Epithelial cell of umbilical artery (primary cell): ENCODE measurements around the gene LTA. TPM values are rescaled to one million over a fixed set of nuclear protein-coding genes. Genes with fewer than 3 reads are reported as not detected.

ENCODE experiments used
- total RNA-seq: library from RNA; depleted of rRNA; stranded (reverse); fragments of >200 nt; gene quantifications from 2 replicates; pipeline ENCODE4 v1.2.3, GENCODE V29; 2014

LTA gene, protein sequence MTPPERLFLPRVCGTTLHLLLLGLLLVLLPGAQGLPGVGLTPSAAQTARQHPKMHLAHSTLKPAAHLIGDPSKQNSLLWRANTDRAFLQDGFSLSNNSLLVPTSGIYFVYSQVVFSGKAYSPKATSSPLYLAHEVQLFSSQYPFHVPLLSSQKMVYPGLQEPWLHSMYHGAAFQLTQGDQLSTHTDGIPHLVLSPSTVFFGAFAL
- total RNA-seq = not detected in 2 replicates

DNA sequence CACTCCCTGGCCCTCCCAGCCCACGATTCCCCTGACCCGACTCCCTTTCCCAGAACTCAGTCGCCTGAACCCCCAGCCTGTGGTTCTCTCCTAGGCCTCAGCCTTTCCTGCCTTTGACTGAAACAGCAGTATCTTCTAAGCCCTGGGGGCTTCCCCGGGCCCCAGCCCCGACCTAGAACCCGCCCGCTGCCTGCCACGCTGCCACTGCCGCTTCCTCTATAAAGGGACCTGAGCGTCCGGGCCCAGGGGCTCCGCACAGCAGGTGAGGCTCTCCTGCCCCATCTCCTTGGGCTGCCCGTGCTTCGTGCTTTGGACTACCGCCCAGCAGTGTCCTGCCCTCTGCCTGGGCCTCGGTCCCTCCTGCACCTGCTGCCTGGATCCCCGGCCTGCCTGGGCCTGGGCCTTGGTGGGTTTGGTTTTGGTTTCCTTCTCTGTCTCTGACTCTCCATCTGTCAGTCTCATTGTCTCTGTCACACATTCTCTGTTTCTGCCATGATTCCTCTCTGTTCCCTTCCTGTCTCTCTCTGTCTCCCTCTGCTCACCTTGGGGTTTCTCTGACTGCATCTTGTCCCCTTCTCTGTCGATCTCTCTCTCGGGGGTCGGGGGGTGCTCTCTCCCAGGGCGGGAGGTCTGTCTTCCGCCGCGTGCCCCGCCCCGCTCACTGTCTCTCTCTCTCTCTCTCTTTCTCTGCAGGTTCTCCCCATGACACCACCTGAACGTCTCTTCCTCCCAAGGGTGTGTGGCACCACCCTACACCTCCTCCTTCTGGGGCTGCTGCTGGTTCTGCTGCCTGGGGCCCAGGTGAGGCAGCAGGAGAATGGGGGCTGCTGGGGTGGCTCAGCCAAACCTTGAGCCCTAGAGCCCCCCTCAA is at the start of gene LTA:
Gene LTA, plus strand, starts transcription at position 249 of the 871 bp plus-strand sequence. Its CDS starts 454 bp downstream, at position 703.

DNA sequence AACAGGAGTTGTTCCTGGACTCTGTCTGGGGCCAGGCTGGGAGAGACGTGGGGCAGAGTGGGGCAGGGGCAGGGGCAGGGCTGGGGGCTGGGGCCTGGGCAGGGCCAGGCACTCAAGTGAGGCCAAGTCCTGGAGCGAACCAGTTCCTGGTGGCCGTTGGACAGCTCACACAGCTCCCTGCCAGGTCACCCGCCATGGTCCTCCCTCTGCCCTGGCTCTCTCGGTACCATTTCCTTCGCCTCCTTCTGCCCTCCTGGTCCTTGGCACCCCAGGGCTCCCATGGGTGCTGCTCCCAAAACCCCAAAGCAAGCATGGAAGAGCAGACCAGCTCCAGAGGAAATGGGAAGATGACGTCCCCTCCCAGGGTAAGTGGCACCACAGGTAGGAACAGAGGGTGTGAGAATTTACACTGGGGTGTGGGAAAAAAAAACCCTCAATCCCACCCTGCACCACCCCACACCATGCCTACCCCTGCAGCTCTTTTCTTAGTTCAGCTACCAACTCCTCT is 43.2 kb upstream of the LTA start, which contains the start of gene MCCD1:
Gene MCCD1, plus strand, starts transcription at position 142 of the 508 bp plus-strand sequence. Its CDS starts 53 bp downstream, at position 195.

DNA sequence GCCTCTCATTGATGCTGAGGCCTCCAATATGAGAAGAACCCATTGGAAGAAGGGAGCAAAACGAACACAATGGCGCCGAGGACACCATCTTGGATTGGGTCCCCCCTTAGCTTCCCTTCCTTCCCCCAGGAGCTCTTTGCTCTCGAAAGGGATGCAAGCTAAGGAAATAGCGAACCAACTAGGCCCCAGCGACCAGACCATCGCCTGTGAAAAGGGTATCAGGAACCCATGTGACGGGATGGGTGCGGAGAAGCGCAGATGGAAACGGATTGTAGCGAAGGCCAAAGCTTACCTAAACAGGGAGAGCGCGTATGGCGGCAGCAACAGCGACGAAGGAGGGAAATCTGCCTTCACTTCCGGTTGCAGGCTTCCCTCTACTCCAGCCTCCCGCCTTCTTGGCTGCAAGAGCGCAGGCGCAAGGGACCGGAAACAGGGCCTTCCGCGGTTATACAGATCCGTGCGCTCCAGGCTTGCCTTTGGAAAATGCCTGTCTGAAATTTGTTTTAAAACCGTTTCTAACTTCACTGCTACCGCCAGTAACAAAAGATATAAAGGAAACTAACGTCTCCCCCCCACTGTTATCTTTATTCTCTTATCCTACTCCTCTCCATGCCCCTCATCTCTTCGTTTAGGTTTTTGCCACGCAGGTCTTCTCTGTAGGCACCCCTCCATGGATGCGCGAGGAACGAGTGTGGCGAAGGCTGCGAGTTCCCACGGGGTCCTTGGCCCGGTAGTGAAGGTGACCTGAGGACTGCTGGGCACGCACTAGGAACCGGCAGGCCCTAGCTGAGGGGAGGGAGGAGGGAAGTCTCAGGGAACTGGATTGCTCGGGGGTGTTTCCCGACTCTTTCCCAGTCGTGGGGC is 30.2 kb upstream of the LTA start, which contains the start of gene DDX39B:
Gene DDX39B, minus strand, starts transcription at position 346 of the 864 bp plus-strand sequence. CDS start 1,471 bp downstream, outside the sequence.

DNA sequence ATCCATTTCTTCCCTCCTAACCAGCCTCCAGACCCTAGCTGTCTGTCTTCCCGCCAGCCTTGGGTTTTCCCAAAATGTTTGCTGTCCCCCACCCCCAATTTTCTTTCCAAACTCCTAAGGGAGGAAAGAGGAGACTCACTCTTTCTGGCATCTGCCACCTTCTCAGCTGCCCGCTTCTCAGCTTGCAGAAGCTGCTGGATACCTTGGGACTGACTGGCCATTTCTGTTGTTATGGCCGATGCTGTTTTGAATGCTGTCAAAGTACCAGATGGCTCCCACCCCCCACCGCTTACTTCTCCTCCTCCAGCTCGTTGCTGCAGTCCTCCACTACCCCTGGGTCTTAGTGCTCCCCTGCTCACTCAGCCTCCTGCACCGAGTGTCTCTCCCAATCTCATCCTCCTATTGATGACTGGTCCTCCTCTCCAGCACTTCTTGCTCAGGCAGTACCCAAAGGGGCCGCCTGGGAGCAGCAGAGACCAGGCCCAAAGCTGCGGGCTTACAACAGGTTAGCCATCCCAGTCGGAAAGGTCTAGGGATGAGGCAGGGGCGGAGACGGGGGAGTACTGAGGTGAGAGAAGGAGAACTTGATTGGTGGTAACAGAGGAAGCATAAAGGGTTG is 25.6 kb upstream of the LTA start, which contains the start of gene ATP6V1G2:
Gene ATP6V1G2, minus strand, starts transcription at position 270 of the 619 bp plus-strand sequence. Its CDS starts 49 bp downstream, at position 221.

DNA sequence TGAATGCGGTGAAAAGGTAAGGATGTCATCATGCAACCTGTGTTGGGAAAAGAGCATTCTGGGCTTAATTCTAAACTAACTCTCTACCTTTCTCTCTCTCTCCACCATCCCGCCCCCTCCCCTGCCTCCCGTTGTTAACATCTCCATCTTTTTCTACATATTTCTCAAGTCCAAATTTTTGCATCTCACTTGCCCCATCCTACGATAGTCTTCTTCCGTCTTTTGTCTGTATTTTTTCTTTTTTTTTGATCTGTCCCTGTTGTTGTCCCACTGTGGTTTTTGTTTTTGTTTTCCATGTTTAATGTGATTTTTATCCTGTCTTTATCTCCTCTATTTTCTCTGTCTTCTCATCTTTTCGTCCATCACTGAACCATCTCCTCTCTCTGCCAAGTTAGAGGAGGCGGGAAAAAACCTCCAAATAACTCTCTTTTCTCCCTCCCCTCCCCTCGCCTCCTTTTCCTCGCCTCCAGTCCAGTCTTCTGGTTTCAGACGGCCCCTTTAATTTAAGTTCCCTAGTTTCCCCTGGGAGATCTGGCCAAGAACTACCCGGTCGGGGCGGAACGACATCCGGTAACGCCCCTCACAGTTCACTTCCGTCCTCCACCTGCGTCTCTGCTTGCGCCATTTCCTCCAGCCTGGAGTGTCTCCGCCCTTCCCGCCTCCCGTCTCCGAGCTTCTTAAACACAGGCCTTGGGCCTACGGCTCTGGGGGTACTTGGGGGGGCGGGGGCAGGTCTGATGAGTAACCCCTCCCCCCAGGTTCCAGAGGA is 24.9 kb upstream of the LTA start, which contains the start of gene NFKBIL1:
Gene NFKBIL1, plus strand, starts transcription at position 651 of the 769 bp plus-strand sequence. Its CDS starts 87 bp downstream, at position 738.

DNA sequence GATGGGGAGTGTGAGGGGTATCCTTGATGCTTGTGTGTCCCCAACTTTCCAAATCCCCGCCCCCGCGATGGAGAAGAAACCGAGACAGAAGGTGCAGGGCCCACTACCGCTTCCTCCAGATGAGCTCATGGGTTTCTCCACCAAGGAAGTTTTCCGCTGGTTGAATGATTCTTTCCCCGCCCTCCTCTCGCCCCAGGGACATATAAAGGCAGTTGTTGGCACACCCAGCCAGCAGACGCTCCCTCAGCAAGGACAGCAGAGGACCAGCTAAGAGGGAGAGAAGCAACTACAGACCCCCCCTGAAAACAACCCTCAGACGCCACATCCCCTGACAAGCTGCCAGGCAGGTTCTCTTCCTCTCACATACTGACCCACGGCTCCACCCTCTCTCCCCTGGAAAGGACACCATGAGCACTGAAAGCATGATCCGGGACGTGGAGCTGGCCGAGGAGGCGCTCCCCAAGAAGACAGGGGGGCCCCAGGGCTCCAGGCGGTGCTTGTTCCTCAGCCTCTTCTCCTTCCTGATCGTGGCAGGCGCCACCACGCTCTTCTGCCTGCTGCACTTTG is 3.3 kb downstream of the LTA start, which contains the start of gene TNF:
Gene TNF, plus strand, starts transcription at position 231 of the 567 bp plus-strand sequence. Its CDS starts 177 bp downstream, at position 408.

DNA sequence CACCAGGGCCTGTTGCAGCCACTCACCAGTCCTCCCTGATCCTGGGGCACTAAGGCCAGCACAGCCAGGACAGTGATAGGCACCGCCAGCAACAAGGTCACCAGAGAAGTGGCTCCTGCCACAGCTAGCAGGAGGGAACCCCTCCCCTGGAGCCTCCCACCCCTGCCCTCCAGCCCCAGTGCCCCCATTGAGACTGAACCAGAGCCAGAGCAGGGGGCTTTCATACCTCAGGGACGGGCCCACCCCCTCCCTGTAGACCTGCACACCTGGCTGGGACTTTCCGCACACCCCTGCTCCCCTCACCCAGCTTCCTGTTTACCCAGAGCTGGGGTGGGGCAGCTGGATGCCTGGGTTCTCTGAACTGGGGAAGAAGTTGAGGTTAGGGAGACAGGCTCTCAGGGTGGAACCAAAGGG is 10.1 kb downstream of the LTA start, which contains the start of gene LTB:
Gene LTB, minus strand, starts transcription at position 195 of the 414 bp plus-strand sequence. Its CDS starts 7 bp downstream, at position 188.

DNA sequence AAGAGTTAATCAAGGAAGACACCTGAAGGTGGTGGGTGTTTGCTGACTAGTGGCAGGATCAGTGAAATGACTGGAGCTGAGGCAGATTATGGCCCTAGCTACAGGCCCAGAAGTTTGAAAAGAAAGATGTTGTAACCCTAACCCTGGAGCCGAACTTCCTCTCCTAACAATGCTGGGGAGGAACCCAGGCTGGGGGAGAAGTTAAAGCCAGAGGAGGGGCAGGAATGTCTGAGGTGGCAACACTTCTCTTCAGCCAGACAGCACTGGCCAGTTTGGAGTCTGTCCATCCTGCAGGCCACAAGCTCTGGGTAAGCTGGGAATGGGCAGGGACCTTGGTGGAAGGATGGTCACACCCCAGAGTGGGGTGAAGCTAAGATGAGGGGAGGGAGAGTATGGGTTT is 13.9 kb downstream of the LTA start, which contains the start of gene LST1:
Gene LST1, plus strand, starts transcription at position 270 of the 400 bp plus-strand sequence. CDS start 1,023 bp downstream, outside the sequence.

DNA sequence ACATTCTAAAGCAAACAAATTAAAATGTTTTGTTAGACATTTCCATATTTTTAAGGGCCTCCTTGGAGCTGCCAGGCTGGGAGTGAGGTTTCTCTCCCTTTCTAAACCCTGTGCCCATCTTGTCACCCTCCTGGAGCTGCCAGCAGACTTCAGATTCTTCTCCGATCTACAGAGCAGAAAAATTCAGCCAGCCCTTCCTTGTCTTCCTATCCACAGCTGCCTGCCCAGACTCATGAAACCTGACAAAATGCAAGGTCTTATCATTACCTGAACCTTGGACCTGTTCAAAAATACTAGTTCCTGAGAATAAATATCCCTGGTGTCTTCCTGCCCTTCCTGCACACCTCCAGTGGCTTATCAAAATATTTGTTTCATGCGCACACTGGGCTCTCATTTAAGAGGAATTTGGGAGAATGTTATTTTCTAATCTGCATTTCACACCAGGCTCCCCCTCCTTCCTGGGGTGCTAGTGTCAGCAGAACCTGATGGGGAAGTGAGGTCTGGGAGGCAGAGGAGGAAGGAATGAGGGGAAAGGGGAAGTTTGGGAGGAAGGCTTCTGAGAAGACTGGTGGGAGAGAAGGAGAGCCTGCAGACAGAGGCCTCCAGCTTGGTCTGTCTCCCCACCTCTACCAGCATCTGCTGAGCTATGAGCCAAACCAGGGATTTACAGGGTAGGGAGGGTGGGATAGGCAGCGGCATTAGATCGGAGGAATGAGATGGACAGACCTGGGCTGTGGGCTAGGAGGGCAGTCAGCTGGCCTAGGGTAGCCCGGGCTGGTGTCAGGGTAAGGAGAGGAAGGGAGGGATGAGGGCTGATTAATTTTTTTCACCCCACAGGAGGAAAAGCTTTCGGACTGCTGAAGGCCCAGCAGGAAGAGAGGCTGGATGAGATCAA is 42.8 kb downstream of the LTA start, which contains the start of gene AIF1:
Gene AIF1, plus strand, starts transcription at position 551 of the 895 bp plus-strand sequence. Its CDS starts 96 bp downstream, at position 647.

DNA sequence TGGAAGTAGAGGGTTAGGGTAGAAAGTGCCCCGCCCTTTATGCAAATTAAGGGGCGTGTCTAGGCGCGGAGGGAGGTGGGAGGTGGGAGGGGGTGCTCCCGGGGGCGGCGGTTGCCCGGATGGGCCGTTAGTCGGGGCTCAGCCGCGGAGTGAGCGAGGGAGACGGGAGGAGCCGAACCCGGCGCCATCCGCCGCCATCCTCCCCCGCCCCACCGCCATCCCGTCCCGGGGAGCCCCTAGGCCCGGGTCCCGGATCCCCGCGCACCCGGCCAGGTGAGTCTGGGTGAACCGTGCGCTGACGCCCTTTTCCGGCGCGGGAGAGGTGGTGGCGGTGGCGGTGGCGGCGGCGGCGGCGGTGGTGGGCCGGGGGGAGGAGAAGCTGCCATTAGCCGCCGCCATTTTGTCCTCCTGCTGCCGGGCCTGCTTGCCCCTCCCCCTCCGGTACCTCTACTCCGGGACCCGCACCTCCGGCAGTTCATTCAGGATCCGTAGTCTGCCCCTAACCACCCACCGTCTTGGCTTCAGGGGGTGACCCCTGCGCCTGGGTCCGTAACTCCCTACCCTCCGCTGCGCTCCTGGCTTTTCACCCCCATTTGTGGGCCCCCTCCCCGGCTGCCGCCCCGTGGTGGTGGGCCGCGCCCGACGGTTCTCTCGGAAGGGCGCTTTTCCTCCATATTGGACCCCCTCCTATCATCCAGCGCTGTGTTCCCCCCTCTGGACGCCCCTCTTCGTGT is 48.7 kb downstream of the LTA start, which contains the start of gene PRRC2A:
Gene PRRC2A, plus strand, starts transcription at position 130 of the 734 bp plus-strand sequence. CDS start 2,075 bp downstream, outside the sequence.

Other genes with a start within 250 kb of the LTA start
- 42.2 and 164 TPM in 2 replicates for gene HLA-B, start 215.1 kb upstream of the LTA start, total RNA-seq
- 37.1 and 59.1 TPM in 2 replicates for gene MICA, start 168.7 kb upstream of the LTA start, total RNA-seq
- 23.4 and 50.3 TPM in 2 replicates for gene MICB, start 74.1 kb upstream of the LTA start, total RNA-seq
- not detected in 2 replicates for gene MCCD1, start 43.3 kb upstream of the LTA start, total RNA-seq
- gene DDX39B, start 30.3 kb upstream of the LTA start, total RNA-seq = 354 and 456 TPM in 2 replicates
- gene ATP6V1G2, start 25.7 kb upstream of the LTA start, total RNA-seq = 0.97 and 2.0 TPM in 2 replicates
- gene NFKBIL1, start 24.7 kb upstream of the LTA start, total RNA-seq = 25.3 and 26.9 TPM in 2 replicates
- gene TNF, start 3.3 kb downstream of the LTA start, total RNA-seq = under 0.01 TPM in 1 of 2 replicates, not detected in the other
- 3.2 and 6.7 TPM in 2 replicates for gene LTB, start 10.1 kb downstream of the LTA start, total RNA-seq
- 0.32 TPM in 1 of 2 replicates, not detected in the other for gene LST1, start 14.0 kb downstream of the LTA start, total RNA-seq
- gene NCR3, start 20.7 kb downstream of the LTA start, total RNA-seq = not detected in 2 replicates
- gene AIF1, start 42.9 kb downstream of the LTA start, total RNA-seq = not detected in 2 replicates
- 22.2 and 24.0 TPM in 2 replicates for gene PRRC2A, start 48.4 kb downstream of the LTA start, total RNA-seq
- 90.4 and 110 TPM in 2 replicates for gene BAG6, start 80.4 kb downstream of the LTA start, total RNA-seq
- 0.30 TPM in 1 of 2 replicates, not detected in the other for gene APOM, start 83.6 kb downstream of the LTA start, total RNA-seq
- gene C6orf47, start 88.5 kb downstream of the LTA start, total RNA-seq = 18.8 and 21.1 TPM in 2 replicates
- 10.2 and 10.7 TPM in 2 replicates for gene GPANK1, start 92.7 kb downstream of the LTA start, total RNA-seq
- gene CSNK2B, start 93.8 kb downstream of the LTA start, total RNA-seq = 84.3 and 95.2 TPM in 2 replicates
- 0.97 and 1.7 TPM in 2 replicates for gene LY6G5B, start 97.7 kb downstream of the LTA start, total RNA-seq
- under 0.01 and 2.7 TPM in 2 replicates for gene LY6G5C, start 108.8 kb downstream of the LTA start, total RNA-seq
- 41.3 and 51.1 TPM in 2 replicates for gene ABHD16A, start 131.0 kb downstream of the LTA start, total RNA-seq
- gene LY6G6F, start 134.6 kb downstream of the LTA start, total RNA-seq = not detected in 2 replicates
- not detected in 2 replicates for gene LY6G6D, start 143.1 kb downstream of the LTA start, total RNA-seq
- gene LY6G6C, start 149.5 kb downstream of the LTA start, total RNA-seq = not detected in 2 replicates
- not detected in 2 replicates for gene MPIG6B, start 151.1 kb downstream of the LTA start, total RNA-seq
- gene DDAH2, start 157.0 kb downstream of the LTA start, total RNA-seq = 68.5 and 79.6 TPM in 2 replicates
- 865 and 1,138 TPM in 2 replicates for gene CLIC1, start 164.2 kb downstream of the LTA start, total RNA-seq
- 7.1 and 7.9 TPM in 2 replicates for gene MSH5, start 167.7 kb downstream of the LTA start, total RNA-seq
- gene SAPCD1, start 190.4 kb downstream of the LTA start, total RNA-seq = 0.65 TPM in 1 of 2 replicates, not detected in the other
- gene VWA7, start 205.0 kb downstream of the LTA start, total RNA-seq = not detected in 2 replicates
- 50.3 and 57.1 TPM in 2 replicates for gene VARS1, start 223.5 kb downstream of the LTA start, total RNA-seq
- 57.2 and 65.0 TPM in 2 replicates for gene LSM2, start 234.7 kb downstream of the LTA start, total RNA-seq
- 0.76 and 0.97 TPM in 2 replicates for gene HSPA1L, start 243.0 kb downstream of the LTA start, total RNA-seq
- gene HSPA1A, start 243.3 kb downstream of the LTA start, total RNA-seq = 43.5 and 61.9 TPM in 2 replicates